IPS-NIHi7 (cell line): Measurements from ENCODE around the gene LGALSL.
"Not testable (repeated sequence)": the region's sequence is repeated elsewhere in the genome, so short reads cannot be mapped to it uniquely, and the experiment has no call there.

Experiments used
- DNase-seq: peaks from one replicate; pipeline ENCODE4 v3.0.0; 2012; ENCODE audit warnings: mixed read lengths; ENCODE audit errors: extremely low spot score

The LGALSL gene

GRCh38 chr2:64442801-64443429 is 11.0 kb upstream of the LGALSL start:
- DNase-seq: peak; percentile 66

GRCh38 chr2:64445970-64446369 is 8.0 kb upstream of the LGALSL start:
- DNase-seq: not testable (repeated sequence)

- no peak for DNase-seq
These were observed 6.5 kb upstream of the LGALSL start for GRCh38 chr2:64447317-64448040.

- DNase-seq: no peak
These were observed 5.9 kb upstream of the LGALSL start for GRCh38 chr2:64448041-64448426.

- DNase-seq: no peak
These were observed 2.9 kb upstream of the LGALSL start for GRCh38 chr2:64451051-64451450.

- peak; percentile 72 for DNase-seq
These were observed 697 bp downstream of the LGALSL start for GRCh38 chr2:64454386-64455332.

- no peak for DNase-seq
These were observed 1.6 kb downstream of the LGALSL start for GRCh38 chr2:64455545-64455944.

- DNase-seq: no peak
These were observed 2.3 kb downstream of the LGALSL start for GRCh38 chr2:64456293-64456692.

- no peak for DNase-seq
These were observed 3.6 kb downstream of the LGALSL start for GRCh38 chr2:64457524-64457923.

GRCh38 chr2:64459575-64459974 is 5.6 kb downstream of the LGALSL start:
- no peak for DNase-seq

- DNase-seq: no peak
These were observed 6.4 kb downstream of the LGALSL start for GRCh38 chr2:64460330-64460729.

GRCh38 chr2:64461271-64462058 is 7.5 kb downstream of the LGALSL start:
- no peak for DNase-seq

- DNase-seq: no peak
These were observed 8.2 kb downstream of the LGALSL start for GRCh38 chr2:64462171-64462570.

- DNase-seq: no peak
These were observed 9.2 kb downstream of the LGALSL start for GRCh38 chr2:64462940-64463700.

GRCh38 chr2:64463781-64464180 is 9.8 kb downstream of the LGALSL start:
- no peak for DNase-seq

GRCh38 chr2:64466478-64467085 is 12.6 kb downstream of the LGALSL start:
- no peak for DNase-seq

- DNase-seq: no peak
These were observed 13.3 kb downstream of the LGALSL start for GRCh38 chr2:64467096-64467843.

- DNase-seq: no peak
These were observed 15.3 kb downstream of the LGALSL start for GRCh38 chr2:64469261-64469660.

GRCh38 chr2:64470071-64470470 is 16.1 kb downstream of the LGALSL start:
- no peak for DNase-seq
